Spleen (tissue), 3 donors: ENCODE data around the gene CDKL1.

ENCODE experiments used
- POLR2A ChIP-seq, 3 donors: fragments of 450-650 bp; IDR thresholded peaks; one replicate each; pipeline ENCODE4 v1.5.1; 2017; ENCODE audit warnings: antibody characterized with exemption in 3 of 3, mild to moderate bottlenecking in 1 of 3
- POLR2AphosphoS5 ChIP-seq, 3 donors: sonication (generic); formaldehyde crosslinking; IDR thresholded peaks; one replicate each; pipeline ENCODE4 v1.5.1; 2017; ENCODE audit warnings: antibody characterized with exemption in 3 of 3

DNA sequence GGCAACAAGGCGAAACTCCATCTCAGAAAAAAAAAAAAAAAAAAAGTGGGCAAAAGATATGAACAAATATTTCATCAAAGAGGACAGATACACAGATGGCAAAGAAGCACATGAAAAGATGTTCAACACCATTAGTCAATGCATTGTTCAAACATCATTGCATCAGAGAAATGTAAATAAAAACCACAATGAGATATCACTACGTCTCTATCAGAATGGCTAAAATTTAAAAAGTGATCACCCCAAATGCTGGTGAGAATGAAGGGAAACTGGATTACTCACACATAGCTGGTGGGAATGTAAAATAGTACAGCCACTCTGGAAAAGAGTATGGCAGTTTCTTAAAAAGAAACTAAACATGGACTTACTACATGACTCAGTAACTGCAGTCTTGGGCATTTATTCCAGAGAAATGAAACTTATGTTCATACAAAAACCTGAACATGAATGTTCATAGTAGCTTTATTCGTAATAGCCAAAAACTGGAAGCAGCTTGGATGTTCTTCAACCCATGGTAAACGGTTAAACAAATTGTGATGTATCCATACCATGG, 88.2 kb downstream of the CDKL1 start:
- TF ChIP-seq POLR2A (IDR thresholded peaks at IDR 0.05) (no peak), POLR2AphosphoS5 (IDR thresholded peaks at IDR 0.05) (no peak)
